DMS114 treated with DMSO at 0.1 percent for 48 hours (cell line): ENCODE data around the gene C7orf57.

Source experiments
- DNase-seq: peaks from one replicate; lab custom pipeline; 2025; ENCODE audit not compliant: unreplicated experiment; lab: John Stamatoyannopoulos, UW

C7orf57 gene

GRCh38 chr7:48108959-48109847 is 73.9 kb downstream of the C7orf57 start:
- no peak for DNase-seq

DNA sequence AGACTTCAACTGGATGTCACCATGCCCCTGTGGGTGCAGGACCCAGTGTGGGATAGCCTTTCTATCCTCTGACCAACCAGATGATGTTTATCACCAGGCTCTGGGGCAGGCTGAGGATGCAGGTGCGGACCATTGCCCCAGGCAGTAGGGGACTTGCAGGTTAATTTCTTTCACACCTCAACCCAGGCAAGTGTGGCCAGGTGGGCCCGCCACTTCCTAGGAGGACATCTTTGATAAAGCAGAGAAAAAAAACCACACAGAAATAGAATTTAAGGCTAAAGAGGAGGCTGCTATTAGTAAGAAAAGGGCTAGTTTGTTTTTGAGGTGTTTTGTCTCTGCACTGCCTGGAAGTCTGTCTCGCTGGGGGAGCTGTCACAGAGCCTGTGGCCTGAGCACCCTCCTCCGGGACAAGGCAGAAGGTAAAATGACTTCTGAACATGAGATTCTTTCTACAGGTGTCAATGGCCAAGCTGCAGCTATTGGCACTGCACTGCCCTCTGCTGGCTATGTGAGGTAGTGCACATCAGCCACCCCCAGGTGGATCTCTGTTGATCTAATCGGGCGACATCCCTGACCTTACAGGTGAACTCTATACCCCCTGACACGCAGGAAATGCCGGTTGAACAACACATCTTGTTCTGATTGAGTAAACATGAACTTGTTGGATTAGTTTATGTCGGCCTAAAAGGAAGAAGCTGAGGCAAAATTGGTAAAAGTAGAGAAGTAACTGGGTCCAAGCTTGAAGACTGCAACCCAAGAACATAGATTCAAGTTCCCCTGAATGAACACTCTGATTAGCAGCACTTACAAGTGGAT is 74.7 kb downstream of the C7orf57 start:
- DNase-seq, result no peak

DNA sequence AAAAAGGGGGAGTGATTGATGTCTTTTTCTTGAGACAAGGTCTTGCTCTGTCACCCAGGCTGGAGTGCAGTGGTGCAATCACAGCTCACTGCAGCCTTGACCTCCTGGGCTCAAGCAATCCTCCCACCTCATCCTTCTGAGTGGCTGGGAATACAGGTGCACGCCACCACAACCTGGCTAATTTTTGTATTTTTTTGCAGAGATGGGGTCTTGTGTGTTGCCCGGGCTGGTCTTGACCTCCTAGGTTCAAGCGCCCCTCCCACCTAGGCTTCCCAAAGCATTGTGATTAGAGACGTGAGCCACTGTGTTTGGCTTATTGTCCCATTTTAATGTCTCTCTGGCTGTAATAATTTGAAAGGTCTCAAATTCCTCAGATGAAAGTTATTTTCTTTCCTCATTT is 75.5 kb downstream of the C7orf57 start:
- no peak for DNase-seq
